BLaER1 (cell line): ENCODE measurements around the gene C9.

Source experiments
- H3K27ac ChIP-seq: shearing (Covaris generic); formaldehyde crosslinking; 2 replicates; pipeline ENCODE4 v1.8.1; 2022
- H3K27me3 ChIP-seq: shearing (Covaris generic); formaldehyde crosslinking; 2 replicates; pipeline ENCODE4 v1.8.1; 2022
- H3K36me3 ChIP-seq: shearing (Covaris generic); formaldehyde crosslinking; 2 replicates; pipeline ENCODE4 v1.8.1; 2022
- H3K4me1 ChIP-seq: shearing (Covaris generic); formaldehyde crosslinking; 2 replicates; pipeline ENCODE4 v1.8.1; 2022
- H3K4me2 ChIP-seq: shearing (Covaris generic); formaldehyde crosslinking; 2 replicates; pipeline ENCODE4 v1.8.1; 2022
- H3K4me3 ChIP-seq: shearing (Covaris generic); formaldehyde crosslinking; 2 replicates; pipeline ENCODE4 v1.8.1; 2022
- H3K9ac ChIP-seq: shearing (Covaris generic); formaldehyde crosslinking; 2 replicates; pipeline ENCODE4 v1.8.1; 2022
- H3K9me3 ChIP-seq: shearing (Covaris generic); formaldehyde crosslinking; 2 replicates; pipeline ENCODE4 v1.8.1; 2022
- H4K20me1 ChIP-seq: shearing (Covaris generic); formaldehyde crosslinking; 2 replicates; pipeline ENCODE4 v1.8.1; 2022
- Cebpa-rat ChIP-seq: shearing (Covaris generic); IDR thresholded peaks from 2 replicates; pipeline ENCODE4 v1.8.1; 2022

Gene C9

GRCh38 chr5:39399135-39400036, 35.1 kb upstream of the C9 start:
- no peaks in the 10 kb centered on the region for H3K36me3 ChIP-seq
- H4K20me1 ChIP-seq = no peaks in the 10 kb centered on the region
- H3K4me1 ChIP-seq = peaks cover 8% of the 10 kb centered on the region
- H3K9me3 ChIP-seq = no peaks in the 10 kb centered on the region
- H3K27me3 ChIP-seq = no peaks in the 10 kb centered on the region
- no peak overlapping the region for H3K4me3 ChIP-seq
- no peak overlapping the region for H3K27ac ChIP-seq
- no peak overlapping the region for H3K9ac ChIP-seq
- no peak for TF ChIP-seq Cebpa-rat
- peak overlapping the region; percentile 32; the same call in 1 of the 2 replicates for H3K4me2 ChIP-seq

GRCh38 chr5:39396843-39397242, 32.5 kb upstream of the C9 start:
- Histone ChIP-seq H4K20me1 (no peaks in the 10 kb centered on the region), H3K4me1 (peaks cover 8% of the 10 kb centered on the region), H3K36me3 (peaks cover 5% of the 10 kb centered on the region; the same call in 1 of the 2 replicates), H3K4me2 (no peak overlapping the region), H3K27me3 (no peaks in the 10 kb centered on the region), H3K4me3 (no peak overlapping the region), H3K9ac (no peak overlapping the region), H3K27ac (no peak overlapping the region), H3K9me3 (no peaks in the 10 kb centered on the region)
- TF ChIP-seq Cebpa-rat = no peak

- Histone ChIP-seq H3K4me2 (no peak overlapping the region), H3K36me3 (peaks cover 15% of the 10 kb centered on the region; the same call in 1 of the 2 replicates), H4K20me1 (no peaks in the 10 kb centered on the region), H3K27ac (no peak overlapping the region), H3K9me3 (no peaks in the 10 kb centered on the region), H3K4me1 (peaks cover 8% of the 10 kb centered on the region), H3K9ac (no peak overlapping the region), H3K27me3 (no peaks in the 10 kb centered on the region), H3K4me3 (no peak overlapping the region)
- no peak for TF ChIP-seq Cebpa-rat
These were observed 31.2 kb upstream of the C9 start for GRCh38 chr5:39395521-39395920.

- Histone ChIP-seq H3K4me2 (no peak overlapping the region), H3K4me1 (peaks cover 8% of the 10 kb centered on the region), H3K4me3 (no peak overlapping the region), H4K20me1 (no peaks in the 10 kb centered on the region), H3K9me3 (no peaks in the 10 kb centered on the region), H3K27me3 (no peaks in the 10 kb centered on the region), H3K27ac (no peak overlapping the region), H3K9ac (no peak overlapping the region), H3K36me3 (peaks cover 15% of the 10 kb centered on the region; the same call in 1 of the 2 replicates)
- no peak for TF ChIP-seq Cebpa-rat
These were observed 30.7 kb upstream of the C9 start for GRCh38 chr5:39394946-39395345.

- H3K4me2 ChIP-seq = no peak overlapping the region
- no peaks in the 10 kb centered on the region for H3K9me3 ChIP-seq
- TF ChIP-seq Cebpa-rat = no peak
- H3K27ac ChIP-seq = no peak overlapping the region
- H3K4me1 ChIP-seq = no peaks in the 10 kb centered on the region
- no peak overlapping the region for H3K9ac ChIP-seq
- H4K20me1 ChIP-seq = no peaks in the 10 kb centered on the region
- H3K36me3 ChIP-seq = peaks cover 15% of the 10 kb centered on the region; the same call in 1 of the 2 replicates
- no peaks in the 10 kb centered on the region for H3K27me3 ChIP-seq
- no peak overlapping the region for H3K4me3 ChIP-seq
These were observed 26.6 kb upstream of the C9 start for GRCh38 chr5:39390945-39391344.

- Histone ChIP-seq H3K4me3 (no peak overlapping the region), H3K27ac (no peak overlapping the region), H4K20me1 (no peaks in the 10 kb centered on the region), H3K27me3 (no peaks in the 10 kb centered on the region), H3K4me1 (no peaks in the 10 kb centered on the region), H3K4me2 (no peak overlapping the region), H3K9ac (no peak overlapping the region), H3K9me3 (no peaks in the 10 kb centered on the region), H3K36me3 (peaks cover 20% of the 10 kb centered on the region)
- no peak for TF ChIP-seq Cebpa-rat
These were observed 23.0 kb upstream of the C9 start for GRCh38 chr5:39387293-39387692.

- peaks cover 11% of the 10 kb centered on the region for H3K36me3 ChIP-seq
- TF ChIP-seq Cebpa-rat = no peak
- H3K4me3 ChIP-seq = no peak overlapping the region
- H4K20me1 ChIP-seq = no peaks in the 10 kb centered on the region
- H3K27ac ChIP-seq = no peak overlapping the region
- H3K4me1 ChIP-seq = no peaks in the 10 kb centered on the region
- H3K27me3 ChIP-seq = no peaks in the 10 kb centered on the region
- no peak overlapping the region for H3K9ac ChIP-seq
- no peak overlapping the region for H3K4me2 ChIP-seq
- no peaks in the 10 kb centered on the region for H3K9me3 ChIP-seq
These were observed 20.0 kb upstream of the C9 start for GRCh38 chr5:39384271-39384670.

GRCh38 chr5:39381376-39381775, 17.1 kb upstream of the C9 start:
- no peaks in the 10 kb centered on the region for H3K4me1 ChIP-seq
- no peak overlapping the region for H3K4me2 ChIP-seq
- H3K27me3 ChIP-seq = no peaks in the 10 kb centered on the region
- H3K27ac ChIP-seq = no peak overlapping the region
- peaks cover 11% of the 10 kb centered on the region for H3K36me3 ChIP-seq
- no peak overlapping the region for H3K9ac ChIP-seq
- TF ChIP-seq Cebpa-rat = no peak
- H4K20me1 ChIP-seq = no peaks in the 10 kb centered on the region
- no peaks in the 10 kb centered on the region for H3K9me3 ChIP-seq
- no peak overlapping the region for H3K4me3 ChIP-seq

- Histone ChIP-seq H3K27me3 (no peaks in the 10 kb centered on the region), H3K4me3 (no peak overlapping the region), H3K36me3 (peaks cover 11% of the 10 kb centered on the region), H3K9ac (no peak overlapping the region), H3K27ac (no peak overlapping the region), H4K20me1 (no peaks in the 10 kb centered on the region), H3K4me1 (no peaks in the 10 kb centered on the region), H3K9me3 (no peaks in the 10 kb centered on the region), H3K4me2 (no peak overlapping the region)
- no peak for TF ChIP-seq Cebpa-rat
These were observed 15.4 kb upstream of the C9 start for GRCh38 chr5:39379693-39380092.

GRCh38 chr5:39377613-39378012, 13.3 kb upstream of the C9 start:
- Histone ChIP-seq H3K4me3 (no peak overlapping the region), H3K9ac (no peak overlapping the region), H3K27ac (no peak overlapping the region), H3K9me3 (no peaks in the 10 kb centered on the region), H3K4me1 (no peaks in the 10 kb centered on the region), H4K20me1 (no peaks in the 10 kb centered on the region), H3K27me3 (no peaks in the 10 kb centered on the region), H3K36me3 (peaks cover 6% of the 10 kb centered on the region), H3K4me2 (no peak overlapping the region)
- no peak for TF ChIP-seq Cebpa-rat
